ENCODE results near the gene CHDH.

CHDH gene

GRCh38 chr3:53768478-53769459 lies 77.5 kb downstream of the CHDH start:
- H3K27me3 ChIP-seq (ENCODE audit: low read length) = no peaks in the 10 kb centered on the region
- TF ChIP-seq EZH2phosphoT487 (conservative IDR thresholded peaks at IDR 0.05; ENCODE audit: low read length) (no peak), CTCF (IDR thresholded peaks at IDR 0.05; ENCODE audit: insufficient read depth, low read length, poor library complexity, severe bottlenecking) (no peak)
- H3F3A ChIP-seq (ENCODE audit: insufficient read depth) = no peaks in the 10 kb centered on the region
- H3K9ac ChIP-seq (ENCODE audit: low read length) = no peak overlapping the region; the same call in 1 of the 2 replicates
- H2AFZ ChIP-seq (ENCODE audit: low read depth, low read length, severe bottlenecking) = peak overlapping the region; percentile 61
- no peak overlapping the region for H3K4me3 ChIP-seq (ENCODE audit: insufficient read depth, low read length, poor library complexity, severe bottlenecking)
- H3K9me2 ChIP-seq (replicated peaks; ENCODE audit: insufficient read depth, low read length) = no peaks in the 10 kb centered on the region
- no peaks in the 10 kb centered on the region for H3K9me3 ChIP-seq (ENCODE audit: insufficient read depth, low read length)
- no peak overlapping the region for H3K27ac ChIP-seq (ENCODE audit: low read depth, low read length)
- no peaks in the 10 kb centered on the region for H3K79me2 ChIP-seq (ENCODE audit: insufficient read depth, low read length)
- H3K4me2 ChIP-seq (ENCODE audit: low read depth, low read length, poor library complexity, severe bottlenecking) = peak overlapping the region; percentile 12
- H3K36me3 ChIP-seq (ENCODE audit: low read length) = no peaks in the 10 kb centered on the region
- no peaks in the 10 kb centered on the region for H4K20me1 ChIP-seq (ENCODE audit: low read depth, low read length)

GRCh38 chr3:53766706-53767105 lies 79.5 kb downstream of the CHDH start:
- no peak overlapping the region for H3K27ac ChIP-seq (ENCODE audit: low read depth, low read length)
- no peak overlapping the region for H3K9ac ChIP-seq (ENCODE audit: low read length)
- H3K9me3 ChIP-seq (ENCODE audit: insufficient read depth, low read length) = no peaks in the 10 kb centered on the region
- no peaks in the 10 kb centered on the region for H3F3A ChIP-seq (ENCODE audit: insufficient read depth)
- H3K4me3 ChIP-seq (ENCODE audit: insufficient read depth, low read length, poor library complexity, severe bottlenecking) = no peak overlapping the region
- no peak for TF ChIP-seq CTCF (IDR thresholded peaks at IDR 0.05; ENCODE audit: insufficient read depth, low read length, poor library complexity, severe bottlenecking)
- TF ChIP-seq EZH2phosphoT487 (conservative IDR thresholded peaks at IDR 0.05; ENCODE audit: low read length) = no peak
- H3K36me3 ChIP-seq (ENCODE audit: low read length) = no peaks in the 10 kb centered on the region
- H2AFZ ChIP-seq (ENCODE audit: low read depth, low read length, severe bottlenecking) = no peak overlapping the region
- H4K20me1 ChIP-seq (ENCODE audit: low read depth, low read length) = no peaks in the 10 kb centered on the region
- H3K9me2 ChIP-seq (replicated peaks; ENCODE audit: insufficient read depth, low read length) = no peaks in the 10 kb centered on the region
- no peaks in the 10 kb centered on the region for H3K27me3 ChIP-seq (ENCODE audit: low read length)
- H3K4me2 ChIP-seq (ENCODE audit: low read depth, low read length, poor library complexity, severe bottlenecking) = no peak overlapping the region
- H3K79me2 ChIP-seq (ENCODE audit: insufficient read depth, low read length) = no peaks in the 10 kb centered on the region

- no peaks in the 10 kb centered on the region for H3K9me3 ChIP-seq (ENCODE audit: insufficient read depth, low read length)
- no peak overlapping the region for H3K27ac ChIP-seq (ENCODE audit: low read depth, low read length)
- no peak overlapping the region for H3K4me3 ChIP-seq (ENCODE audit: insufficient read depth, low read length, poor library complexity, severe bottlenecking)
- no peak overlapping the region for H3K9ac ChIP-seq (ENCODE audit: low read length)
- no peaks in the 10 kb centered on the region for H3K27me3 ChIP-seq (ENCODE audit: low read length)
- H4K20me1 ChIP-seq (ENCODE audit: low read depth, low read length) = no peaks in the 10 kb centered on the region
- H3K4me2 ChIP-seq (ENCODE audit: low read depth, low read length, poor library complexity, severe bottlenecking) = no peak overlapping the region
- H3F3A ChIP-seq (ENCODE audit: insufficient read depth) = no peaks in the 10 kb centered on the region
- H3K79me2 ChIP-seq (ENCODE audit: insufficient read depth, low read length) = no peaks in the 10 kb centered on the region
- TF ChIP-seq CTCF (IDR thresholded peaks at IDR 0.05; ENCODE audit: insufficient read depth, low read length, poor library complexity, severe bottlenecking) = no peak
- TF ChIP-seq EZH2phosphoT487 (conservative IDR thresholded peaks at IDR 0.05; ENCODE audit: low read length) = no peak
- no peaks in the 10 kb centered on the region for H3K9me2 ChIP-seq (replicated peaks; ENCODE audit: insufficient read depth, low read length)
- H3K36me3 ChIP-seq (ENCODE audit: low read length) = no peaks in the 10 kb centered on the region
- H2AFZ ChIP-seq (ENCODE audit: low read depth, low read length, severe bottlenecking) = no peak overlapping the region
These were observed 80.5 kb downstream of the CHDH start for GRCh38 chr3:53765753-53766152.
